Adrenal gland (tissue), 12 donors: ENCODE results near the gene TLCD5. TPM values are rescaled to one million over a fixed set of nuclear protein-coding genes. Genes with fewer than 3 reads are reported as not detected.
A peak's percentile ranks its signal among the peaks of the same experiment; 100 is the strongest.

Experiments used
- DNase-seq, 7 donors: peaks; one replicate each; pipeline ENCODE4 v3.0.0-alpha.2; 2019 to 2020
- H3K27ac ChIP-seq, 5 donors: fragments of 200-600 bp; sonication (generic) in 4 of 5; 1 replicate in 3 of 5; 2 replicates in 2 of 5; pipeline versions ENCODE4 v1.5.1 to v1.8.0; 2016 to 2020; ENCODE audit warnings: mild to moderate bottlenecking in 1 of 5
- H3K27me3 ChIP-seq: fragments of 200-600 bp; 2 replicates; pipeline ENCODE4 v1.8.0; 2021
- H3K36me3 ChIP-seq, 2 donors: fragments of 200-600 bp; replicated peaks in 1 of 2; 1 replicate in 1 of 2; 2 replicates in 1 of 2; pipeline versions ENCODE4 v1.5.1 to v1.8.0; 2018 to 2022
- H3K4me1 ChIP-seq, 2 donors: fragments of 200-600 bp; replicated peaks in 1 of 2; 1 replicate in 1 of 2; 2 replicates in 1 of 2; pipeline versions ENCODE4 v1.5.1 to v1.8.0; 2018 to 2021
- H3K4me3 ChIP-seq, 4 donors: fragments of 200-600 bp; sonication (generic) in 3 of 4; one replicate each; pipeline ENCODE4 v1.5.1; 2016 to 2018
- H3K9me3 ChIP-seq, 3 donors: fragments of 200-600 bp; sonication (generic) in 1 of 3; replicated peaks in 1 of 3; 1 replicate in 2 of 3; 2 replicates in 1 of 3; pipeline versions ENCODE4 v1.5.1 to v1.8.0; 2016 to 2021
- CTCF ChIP-seq, 6 experiments: fragments of 450-650 bp in 4 of 6; fragments of 200-600 bp in 2 of 6; sonication (generic) in 1 of 6; IDR thresholded peaks; 1 replicate in 5 of 6; 2 replicates in 1 of 6; pipeline versions ENCODE4 v1.5.1 to v1.8.0; 2016 to 2021; ENCODE audit warnings: antibody characterized with exemption in 6 of 6, mild to moderate bottlenecking in 2 of 6, moderate library complexity in 1 of 6
- POLR2A ChIP-seq, 2 donors: fragments of 450-650 bp; IDR thresholded peaks; one replicate each; pipeline ENCODE4 v1.6.1; 2017; ENCODE audit warnings: antibody characterized with exemption in 2 of 2, mild to moderate bottlenecking in 2 of 2, moderate library complexity in 1 of 2
- WGBS, 4 donors: extraction: QIAGEN DNeasy Blood & Tissue Kit in 2 of 4; methylation state at CpG; one replicate each; pipeline versions ENCODE4 v1.1.5 to v1.1.7; 2013 to 2017; 5-methylcytosine and 5-hydroxymethylcytosine counted together
- intact Hi-C, 2 donors: fragments of 100-400 bp; cut with DNase I; formaldehyde crosslinking; loops; one replicate each; pipeline versions ENCODE4 v1.14.1 to v1.15.0; 2022 to 2023
- polyA plus RNA-seq, 3 donors: library from polyadenylated mRNA; stranded (reverse); fragments of 200-250 nt in 2 of 3; fragments of 350-450 nt in 1 of 3; fragmentation: Illumina TruSeq in 1 of 3; extraction: RNeasy Lipid Tissue Mini Kit (QIAGEN cat#74804) in 1 of 3; gene quantifications; one replicate each; pipeline ENCODE4 v1.2.3, GENCODE V29; 2013 to 2014
- total RNA-seq, 9 donors: library from RNA; depleted of rRNA in 4 of 9; stranded (reverse); fragments of >200 nt in 4 of 9; fragments of 120-200 nt in 1 of 9; fragmentation: NEBNext Ultra II Directional in 1 of 9; extraction: Animal tissue kit (Norgen Biotek cat#: 25700) in 1 of 9; gene quantifications; one replicate each; pipeline versions ENCODE4 v1.1.0 to v1.2.4, GENCODE V29; 2013 to 2023
- donor health status: healthy with polysubstance abuse.
- donor health status: Bipolar disorder and iron deficiency.
- donor health status: DM: yes; HTN: yes; CAD: no.
- donor health status: DM: no; HTN: no; CAD: no.
- donor health status: DM: no; HTN: no; CAD: no.
- donor health status: DM: yes; HTN: yes; CAD: no.

The TLCD5 gene
- total and polyA plus RNA-seq, 12 donors, result 5.8 to 36.9 (median 13.5) TPM

- intact Hi-C loops, result loop anchor here (10.0 kb wide), 3 partner anchors 95 to 355 kb away; no protein-coding TSS in a partner anchor
- WGBS, 4 donors, result 90 to 96% (median 95%) methylated on average over 6 of the region's 6 CpGs
These were observed 4.9 kb downstream of the TLCD5 start for GRCh38 chr11:120330045-120330444.

GRCh38 chr11:120331301-120331996 is 6.3 kb downstream of the TLCD5 start:
- peak in 3 of 7 donors; percentile 52 to 60 (median 55) for DNase-seq
- Histone ChIP-seq H3K27me3 (no peaks in the 10 kb centered on the region), H3K9me3 (no peaks in the 10 kb centered on the region), H3K4me3 (no peak overlapping the region), H3K4me1 (peaks cover 30 to 72% of the 10 kb centered on the region in 2 donors), H3K27ac (peak overlapping the region; percentile 65 to 98 (median 77)), H3K36me3 (peaks cover 0 to 12% of the 10 kb centered on the region in 2 donors)
- 18 to 45% (median 24%) methylated on average over 2 of the region's 2 CpGs for WGBS, 4 donors
- TF ChIP-seq CTCF (IDR thresholded peaks at IDR 0.05) (no peak), POLR2A (IDR thresholded peaks at IDR 0.05) (peak; percentile 21 to 65)
- intact Hi-C loops, result loop anchor here (10.0 kb wide), 3 partner anchors 93 to 353 kb away; no protein-coding TSS in a partner anchor

More at GRCh38 chr11:120330045-120330444, 4.9 kb downstream of the TLCD5 start:
- H3K9me3 ChIP-seq, result no peaks in the 10 kb centered on the region
- H3K27me3 ChIP-seq, result no peaks in the 10 kb centered on the region
- peaks cover 33 to 74% of the 10 kb centered on the region in 2 donors for H3K4me1 ChIP-seq
- H3K4me3 ChIP-seq, result no peak overlapping the region
- no peak for DNase-seq
- H3K27ac ChIP-seq, result peak overlapping the region in 3 of 5 donors; percentile 71 to 98 (median 84)
- TF ChIP-seq POLR2A (IDR thresholded peaks at IDR 0.05) (no peak), CTCF (IDR thresholded peaks at IDR 0.05) (no peak)
- peaks cover 0 to 12% of the 10 kb centered on the region in 2 donors for H3K36me3 ChIP-seq

- no peak for DNase-seq
- peak overlapping the region; percentile 9 to 98 (median 65) for H3K27ac ChIP-seq
- peaks cover 27 to 60% of the 10 kb centered on the region in 2 donors for H3K4me1 ChIP-seq
- peaks cover 0 to 12% of the 10 kb centered on the region in 2 donors for H3K36me3 ChIP-seq
- intact Hi-C loops, result loop anchor here (10.0 kb wide), 3 partner anchors 92 to 352 kb away; no protein-coding TSS in a partner anchor
- 84 to 90% (median 89%) methylated on average over 5 of the region's 5 CpGs for WGBS, 4 donors
- H3K27me3 ChIP-seq, result no peaks in the 10 kb centered on the region
- TF ChIP-seq POLR2A (IDR thresholded peaks at IDR 0.05) (no peak), CTCF (IDR thresholded peaks at IDR 0.05) (no peak)
- no peaks in the 10 kb centered on the region for H3K9me3 ChIP-seq
- H3K4me3 ChIP-seq, result no peak overlapping the region
These were observed 8.0 kb downstream of the TLCD5 start for GRCh38 chr11:120332822-120333716.

GRCh38 chr11:120333801-120334200 is 8.7 kb downstream of the TLCD5 start:
- DNase-seq, result no peak
- Histone ChIP-seq H3K4me3 (no peak overlapping the region), H3K36me3 (peaks cover 0 to 12% of the 10 kb centered on the region in 2 donors), H3K27ac (peak overlapping the region in 4 of 5 donors; percentile 9 to 98 (median 46)), H3K27me3 (no peaks in the 10 kb centered on the region), H3K4me1 (peaks cover 34 to 68% of the 10 kb centered on the region in 2 donors), H3K9me3 (no peaks in the 10 kb centered on the region)
- TF ChIP-seq POLR2A (IDR thresholded peaks at IDR 0.05) (no peak), CTCF (IDR thresholded peaks at IDR 0.05) (no peak)
- intact Hi-C loops, result loop anchor here (10.0 kb wide), 3 partner anchors 91 to 351 kb away; no protein-coding TSS in a partner anchor
- 55 to 90% (median 73%) methylated on average over 1 of the region's 1 CpG for WGBS, 4 donors
